Measurements from ENCODE around the gene TBC1D8.
A peak's percentile ranks its signal among the peaks of the same experiment; 100 is the strongest.

Gene TBC1D8

GRCh38 chr2:101012706-101013181 is 138.4 kb downstream of the TBC1D8 start:
- TF ChIP-seq, protein P1, sequence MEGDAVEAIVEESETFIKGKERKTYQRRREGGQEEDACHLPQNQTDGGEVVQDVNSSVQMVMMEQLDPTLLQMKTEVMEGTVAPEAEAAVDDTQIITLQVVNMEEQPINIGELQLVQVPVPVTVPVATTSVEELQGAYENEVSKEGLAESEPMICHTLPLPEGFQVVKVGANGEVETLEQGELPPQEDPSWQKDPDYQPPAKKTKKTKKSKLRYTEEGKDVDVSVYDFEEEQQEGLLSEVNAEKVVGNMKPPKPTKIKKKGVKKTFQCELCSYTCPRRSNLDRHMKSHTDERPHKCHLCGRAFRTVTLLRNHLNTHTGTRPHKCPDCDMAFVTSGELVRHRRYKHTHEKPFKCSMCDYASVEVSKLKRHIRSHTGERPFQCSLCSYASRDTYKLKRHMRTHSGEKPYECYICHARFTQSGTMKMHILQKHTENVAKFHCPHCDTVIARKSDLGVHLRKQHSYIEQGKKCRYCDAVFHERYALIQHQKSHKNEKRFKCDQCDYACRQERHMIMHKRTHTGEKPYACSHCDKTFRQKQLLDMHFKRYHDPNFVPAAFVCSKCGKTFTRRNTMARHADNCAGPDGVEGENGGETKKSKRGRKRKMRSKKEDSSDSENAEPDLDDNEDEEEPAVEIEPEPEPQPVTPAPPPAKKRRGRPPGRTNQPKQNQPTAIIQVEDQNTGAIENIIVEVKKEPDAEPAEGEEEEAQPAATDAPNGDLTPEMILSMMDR (IDR thresholded peaks at IDR 0.05; ENCODE audit: low read depth, low read length) = peak; percentile 70
- TF ChIP-seq POLR2A (IDR thresholded peaks at IDR 0.05; ENCODE audit: extremely low read depth, insufficient read length) = no peak
- peak; percentile 66 for DNase-seq (ENCODE audit: low read depth)
- H3K4me3 ChIP-seq (ENCODE audit: low read depth, low read length) = no peak overlapping the region

DNA sequence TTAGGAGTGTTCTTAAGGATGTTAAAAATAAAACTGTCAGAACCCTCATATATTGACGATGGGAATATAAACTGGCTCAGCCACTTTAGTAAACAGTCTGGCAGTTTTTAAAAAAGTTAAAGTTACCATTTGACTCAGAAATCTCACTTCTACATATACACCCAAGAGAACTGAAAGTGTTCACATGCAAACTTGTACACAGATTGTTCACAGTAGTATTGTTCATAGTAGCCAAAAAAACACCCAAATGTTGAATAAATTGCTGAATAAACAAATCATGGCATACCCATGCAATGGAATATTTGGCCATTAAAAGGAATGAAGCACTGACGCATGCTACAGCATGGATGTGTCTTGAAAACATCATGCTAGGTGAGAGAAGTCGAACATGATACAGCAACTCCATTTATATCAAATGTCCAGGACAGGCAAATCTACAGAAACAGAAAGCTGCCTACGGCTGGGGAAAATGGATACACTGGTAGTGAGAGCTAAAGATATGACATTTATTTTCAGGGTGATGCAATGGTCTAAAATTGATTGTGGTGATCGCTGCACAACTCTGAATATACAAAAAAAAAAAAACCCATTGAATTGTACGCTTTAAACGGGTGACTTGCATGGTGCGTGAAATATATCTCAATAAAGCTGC is 139.0 kb downstream of the TBC1D8 start:
- no peak for DNase-seq (ENCODE audit: low read depth)
- TF ChIP-seq MAX (IDR thresholded peaks at IDR 0.05; ENCODE audit: low read depth, low read length) (no peak), MYC (IDR thresholded peaks at IDR 0.05; ENCODE audit: low read depth, low read length) (no peak), POLR2A (IDR thresholded peaks at IDR 0.05; ENCODE audit: extremely low read depth, insufficient read length) (no peak)
- TF ChIP-seq, protein P1 (IDR thresholded peaks at IDR 0.05; ENCODE audit: low read depth, low read length) = no peak
- H3K4me3 ChIP-seq (ENCODE audit: low read depth, low read length) = no peak overlapping the region

DNA sequence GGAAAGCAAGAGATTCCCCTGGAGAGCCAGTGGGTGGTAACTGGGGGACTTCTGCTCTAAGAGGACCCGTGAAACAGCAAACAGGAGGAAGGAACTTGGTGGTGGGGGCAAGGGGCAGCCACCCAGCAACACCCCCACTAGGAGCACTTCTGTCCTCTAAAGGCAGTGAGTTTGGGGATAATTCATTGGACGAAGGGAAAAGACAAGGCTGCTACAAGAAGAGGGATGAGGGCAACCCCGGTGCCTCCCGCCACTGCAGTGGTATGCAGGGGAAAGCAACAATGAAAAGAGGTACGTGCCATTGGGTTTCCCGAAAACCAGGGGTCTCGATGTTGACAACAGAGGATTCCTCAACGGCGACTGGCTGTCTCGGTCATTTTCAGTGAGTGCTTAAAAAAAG is 140.0 kb downstream of the TBC1D8 start:
- TF ChIP-seq POLR2A (IDR thresholded peaks at IDR 0.05; ENCODE audit: extremely low read depth, insufficient read length) = no peak
- no peak for TF ChIP-seq MAX (IDR thresholded peaks at IDR 0.05; ENCODE audit: low read depth, low read length)
- TF ChIP-seq, protein P1 (IDR thresholded peaks at IDR 0.05; ENCODE audit: low read depth, low read length) = no peak
- TF ChIP-seq MYC (IDR thresholded peaks at IDR 0.05; ENCODE audit: low read depth, low read length) = no peak
- H3K4me3 ChIP-seq (ENCODE audit: low read depth, low read length) = no peak overlapping the region
- DNase-seq (ENCODE audit: low read depth) = no peak

- no peak for TF ChIP-seq MYC (IDR thresholded peaks at IDR 0.05; ENCODE audit: low read depth, low read length)
- TF ChIP-seq, protein P1 (IDR thresholded peaks at IDR 0.05; ENCODE audit: low read depth, low read length) = no peak
- no peak for TF ChIP-seq MAX (IDR thresholded peaks at IDR 0.05; ENCODE audit: low read depth, low read length)
- no peak for TF ChIP-seq POLR2A (IDR thresholded peaks at IDR 0.05; ENCODE audit: extremely low read depth, insufficient read length)
- peak overlapping the region; percentile 1 for H3K4me3 ChIP-seq (ENCODE audit: low read depth, low read length)
- DNase-seq (ENCODE audit: low read depth) = peak; percentile 40
Observed at GRCh38 chr2:101007415-101008345, 143.5 kb downstream of the TBC1D8 start.

GRCh38 chr2:101006065-101006715 is 145.0 kb downstream of the TBC1D8 start:
- no peak for DNase-seq (ENCODE audit: low read depth)
- TF ChIP-seq, protein P1 (IDR thresholded peaks at IDR 0.05; ENCODE audit: low read depth, low read length) = no peak
- TF ChIP-seq MYC (IDR thresholded peaks at IDR 0.05; ENCODE audit: low read depth, low read length) (no peak), MAX (IDR thresholded peaks at IDR 0.05; ENCODE audit: low read depth, low read length) (no peak), POLR2A (IDR thresholded peaks at IDR 0.05; ENCODE audit: extremely low read depth, insufficient read length) (no peak)
- H3K4me3 ChIP-seq (ENCODE audit: low read depth, low read length) = peak overlapping the region; percentile 98

Measured in NB4 (cell line).